ENCODE data around the gene OR10S1. TPM values are rescaled to one million over a fixed set of nuclear protein-coding genes. Genes with fewer than 3 reads are reported as not detected.

The OR10S1 gene
- total and polyA plus RNA-seq, 2 of the 8 experiments (the other 6 are each of a cell fraction or from before 2014, with no cell fraction given): not detected

DNA sequence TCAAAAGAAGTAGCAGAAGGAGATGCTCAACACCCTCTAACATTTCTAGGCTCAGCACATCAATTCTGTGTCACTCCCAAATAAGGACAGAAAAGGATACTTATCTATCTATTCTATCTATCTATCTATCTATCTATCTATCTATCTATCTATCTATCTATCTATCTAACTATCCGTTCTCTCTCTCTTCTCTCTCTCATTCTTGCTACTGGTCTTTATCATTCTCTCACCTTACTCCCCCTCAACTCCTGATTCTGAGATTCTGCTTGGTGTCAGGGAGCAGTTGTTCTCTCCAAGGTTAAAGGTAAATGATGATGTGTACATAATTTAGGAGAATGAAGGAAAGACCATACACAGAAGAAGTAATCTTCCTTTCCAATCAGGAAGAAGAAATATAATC lies 17.5 kb upstream of the OR10S1 start, which contains the start of gene OR10G6 (continued):
- TF ChIP-seq TBP (IDR thresholded peaks at IDR 0.05; ENCODE audit: low read depth, low read length) (no peak), SIN3A (conservative IDR thresholded peaks at IDR 0.05 in 1 of 2, IDR thresholded peaks at IDR 0.05 in 1 of 2; ENCODE audit: low read depth in 1 of 2, low read length in 2 of 2) (no peak), POLR2AphosphoS5 (IDR thresholded peaks at IDR 0.05; ENCODE audit: low read depth, low read length) (no peak)
- TF ChIP-seq, protein P1, sequence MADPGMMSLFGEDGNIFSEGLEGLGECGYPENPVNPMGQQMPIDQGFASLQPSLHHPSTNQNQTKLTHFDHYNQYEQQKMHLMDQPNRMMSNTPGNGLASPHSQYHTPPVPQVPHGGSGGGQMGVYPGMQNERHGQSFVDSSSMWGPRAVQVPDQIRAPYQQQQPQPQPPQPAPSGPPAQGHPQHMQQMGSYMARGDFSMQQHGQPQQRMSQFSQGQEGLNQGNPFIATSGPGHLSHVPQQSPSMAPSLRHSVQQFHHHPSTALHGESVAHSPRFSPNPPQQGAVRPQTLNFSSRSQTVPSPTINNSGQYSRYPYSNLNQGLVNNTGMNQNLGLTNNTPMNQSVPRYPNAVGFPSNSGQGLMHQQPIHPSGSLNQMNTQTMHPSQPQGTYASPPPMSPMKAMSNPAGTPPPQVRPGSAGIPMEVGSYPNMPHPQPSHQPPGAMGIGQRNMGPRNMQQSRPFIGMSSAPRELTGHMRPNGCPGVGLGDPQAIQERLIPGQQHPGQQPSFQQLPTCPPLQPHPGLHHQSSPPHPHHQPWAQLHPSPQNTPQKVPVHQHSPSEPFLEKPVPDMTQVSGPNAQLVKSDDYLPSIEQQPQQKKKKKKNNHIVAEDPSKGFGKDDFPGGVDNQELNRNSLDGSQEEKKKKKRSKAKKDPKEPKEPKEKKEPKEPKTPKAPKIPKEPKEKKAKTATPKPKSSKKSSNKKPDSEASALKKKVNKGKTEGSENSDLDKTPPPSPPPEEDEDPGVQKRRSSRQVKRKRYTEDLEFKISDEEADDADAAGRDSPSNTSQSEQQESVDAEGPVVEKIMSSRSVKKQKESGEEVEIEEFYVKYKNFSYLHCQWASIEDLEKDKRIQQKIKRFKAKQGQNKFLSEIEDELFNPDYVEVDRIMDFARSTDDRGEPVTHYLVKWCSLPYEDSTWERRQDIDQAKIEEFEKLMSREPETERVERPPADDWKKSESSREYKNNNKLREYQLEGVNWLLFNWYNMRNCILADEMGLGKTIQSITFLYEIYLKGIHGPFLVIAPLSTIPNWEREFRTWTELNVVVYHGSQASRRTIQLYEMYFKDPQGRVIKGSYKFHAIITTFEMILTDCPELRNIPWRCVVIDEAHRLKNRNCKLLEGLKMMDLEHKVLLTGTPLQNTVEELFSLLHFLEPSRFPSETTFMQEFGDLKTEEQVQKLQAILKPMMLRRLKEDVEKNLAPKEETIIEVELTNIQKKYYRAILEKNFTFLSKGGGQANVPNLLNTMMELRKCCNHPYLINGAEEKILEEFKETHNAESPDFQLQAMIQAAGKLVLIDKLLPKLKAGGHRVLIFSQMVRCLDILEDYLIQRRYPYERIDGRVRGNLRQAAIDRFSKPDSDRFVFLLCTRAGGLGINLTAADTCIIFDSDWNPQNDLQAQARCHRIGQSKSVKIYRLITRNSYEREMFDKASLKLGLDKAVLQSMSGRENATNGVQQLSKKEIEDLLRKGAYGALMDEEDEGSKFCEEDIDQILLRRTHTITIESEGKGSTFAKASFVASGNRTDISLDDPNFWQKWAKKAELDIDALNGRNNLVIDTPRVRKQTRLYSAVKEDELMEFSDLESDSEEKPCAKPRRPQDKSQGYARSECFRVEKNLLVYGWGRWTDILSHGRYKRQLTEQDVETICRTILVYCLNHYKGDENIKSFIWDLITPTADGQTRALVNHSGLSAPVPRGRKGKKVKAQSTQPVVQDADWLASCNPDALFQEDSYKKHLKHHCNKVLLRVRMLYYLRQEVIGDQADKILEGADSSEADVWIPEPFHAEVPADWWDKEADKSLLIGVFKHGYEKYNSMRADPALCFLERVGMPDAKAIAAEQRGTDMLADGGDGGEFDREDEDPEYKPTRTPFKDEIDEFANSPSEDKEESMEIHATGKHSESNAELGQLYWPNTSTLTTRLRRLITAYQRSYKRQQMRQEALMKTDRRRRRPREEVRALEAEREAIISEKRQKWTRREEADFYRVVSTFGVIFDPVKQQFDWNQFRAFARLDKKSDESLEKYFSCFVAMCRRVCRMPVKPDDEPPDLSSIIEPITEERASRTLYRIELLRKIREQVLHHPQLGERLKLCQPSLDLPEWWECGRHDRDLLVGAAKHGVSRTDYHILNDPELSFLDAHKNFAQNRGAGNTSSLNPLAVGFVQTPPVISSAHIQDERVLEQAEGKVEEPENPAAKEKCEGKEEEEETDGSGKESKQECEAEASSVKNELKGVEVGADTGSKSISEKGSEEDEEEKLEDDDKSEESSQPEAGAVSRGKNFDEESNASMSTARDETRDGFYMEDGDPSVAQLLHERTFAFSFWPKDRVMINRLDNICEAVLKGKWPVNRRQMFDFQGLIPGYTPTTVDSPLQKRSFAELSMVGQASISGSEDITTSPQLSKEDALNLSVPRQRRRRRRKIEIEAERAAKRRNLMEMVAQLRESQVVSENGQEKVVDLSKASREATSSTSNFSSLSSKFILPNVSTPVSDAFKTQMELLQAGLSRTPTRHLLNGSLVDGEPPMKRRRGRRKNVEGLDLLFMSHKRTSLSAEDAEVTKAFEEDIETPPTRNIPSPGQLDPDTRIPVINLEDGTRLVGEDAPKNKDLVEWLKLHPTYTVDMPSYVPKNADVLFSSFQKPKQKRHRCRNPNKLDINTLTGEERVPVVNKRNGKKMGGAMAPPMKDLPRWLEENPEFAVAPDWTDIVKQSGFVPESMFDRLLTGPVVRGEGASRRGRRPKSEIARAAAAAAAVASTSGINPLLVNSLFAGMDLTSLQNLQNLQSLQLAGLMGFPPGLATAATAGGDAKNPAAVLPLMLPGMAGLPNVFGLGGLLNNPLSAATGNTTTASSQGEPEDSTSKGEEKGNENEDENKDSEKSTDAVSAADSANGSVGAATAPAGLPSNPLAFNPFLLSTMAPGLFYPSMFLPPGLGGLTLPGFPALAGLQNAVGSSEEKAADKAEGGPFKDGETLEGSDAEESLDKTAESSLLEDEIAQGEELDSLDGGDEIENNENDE (IDR thresholded peaks at IDR 0.05; ENCODE audit: insufficient replicate concordance, low read length): no peak

Data from H1 (cell line).